Right lobe of liver (tissue), 4 donors: Measurements from ENCODE around the gene IGSF10.
"Not testable (repeated sequence)": the region's sequence is repeated elsewhere in the genome, so short reads cannot be mapped to it uniquely, and the experiment has no call there.

Experiments used
- POLR2A ChIP-seq: fragments of 450-650 bp; IDR thresholded peaks from one replicate; pipeline ENCODE4 v1.6.1; 2017; ENCODE audit warnings: antibody characterized with exemption, mild to moderate bottlenecking
- TF ChIP-seq, protein P1 (sequence below), 4 donors: fragments of 200-600 bp in 3 of 4; fragments of 450-650 bp in 1 of 4; IDR thresholded peaks; one replicate each; pipeline versions ENCODE4 v1.5.1 to v1.8.0; 2016 to 2022; ENCODE audit warnings: antibody characterized with exemption in 4 of 4, mild to moderate bottlenecking in 2 of 4
- donor health status: DM: no; HTN: no; CAD: no.
- donor health status: DM: no; HTN: no; CAD: no.
- donor health status: DM: no; HTN: yes; CAD: no.

DNA sequence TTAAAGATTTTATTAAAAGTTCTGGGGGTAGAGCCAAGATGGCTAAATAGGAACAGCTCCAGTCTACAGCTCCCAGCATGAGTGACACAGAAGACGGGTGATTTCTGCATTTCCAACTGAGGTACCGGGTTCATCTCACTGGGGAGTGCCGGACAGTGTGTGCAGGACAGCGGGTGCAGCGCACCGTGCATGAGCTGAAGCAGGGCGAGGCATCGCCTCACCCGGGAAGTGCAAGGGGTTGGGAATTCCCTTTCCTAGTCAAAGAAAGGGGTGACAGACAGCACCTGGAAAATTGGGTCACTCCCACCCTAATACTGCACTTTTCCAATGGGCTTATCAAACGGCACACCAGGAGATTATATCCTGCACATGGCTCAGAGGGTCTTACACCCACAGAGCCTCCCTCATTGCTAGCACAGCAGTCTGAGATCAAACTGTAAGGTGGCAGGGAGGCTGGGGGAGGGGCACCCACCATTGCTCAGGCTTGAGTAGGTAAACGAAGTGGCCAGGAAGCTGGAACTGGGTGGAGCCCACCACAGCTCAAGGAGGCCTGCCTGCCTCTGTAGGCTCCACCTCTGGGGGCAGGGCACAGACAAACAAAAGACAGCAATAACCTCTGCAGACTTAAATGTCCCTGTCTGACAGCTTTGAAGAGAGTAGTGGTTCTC, 48.7 kb upstream of the IGSF10 start:
- TF ChIP-seq, protein P1, sequence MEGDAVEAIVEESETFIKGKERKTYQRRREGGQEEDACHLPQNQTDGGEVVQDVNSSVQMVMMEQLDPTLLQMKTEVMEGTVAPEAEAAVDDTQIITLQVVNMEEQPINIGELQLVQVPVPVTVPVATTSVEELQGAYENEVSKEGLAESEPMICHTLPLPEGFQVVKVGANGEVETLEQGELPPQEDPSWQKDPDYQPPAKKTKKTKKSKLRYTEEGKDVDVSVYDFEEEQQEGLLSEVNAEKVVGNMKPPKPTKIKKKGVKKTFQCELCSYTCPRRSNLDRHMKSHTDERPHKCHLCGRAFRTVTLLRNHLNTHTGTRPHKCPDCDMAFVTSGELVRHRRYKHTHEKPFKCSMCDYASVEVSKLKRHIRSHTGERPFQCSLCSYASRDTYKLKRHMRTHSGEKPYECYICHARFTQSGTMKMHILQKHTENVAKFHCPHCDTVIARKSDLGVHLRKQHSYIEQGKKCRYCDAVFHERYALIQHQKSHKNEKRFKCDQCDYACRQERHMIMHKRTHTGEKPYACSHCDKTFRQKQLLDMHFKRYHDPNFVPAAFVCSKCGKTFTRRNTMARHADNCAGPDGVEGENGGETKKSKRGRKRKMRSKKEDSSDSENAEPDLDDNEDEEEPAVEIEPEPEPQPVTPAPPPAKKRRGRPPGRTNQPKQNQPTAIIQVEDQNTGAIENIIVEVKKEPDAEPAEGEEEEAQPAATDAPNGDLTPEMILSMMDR (IDR thresholded peaks at IDR 0.05) = not testable (repeated sequence)
- not testable (repeated sequence) for TF ChIP-seq POLR2A
